Left lung (tissue), 10 donors: Measurements from ENCODE around the gene PHC2. TPM values are rescaled to one million over a fixed set of nuclear protein-coding genes. Genes with fewer than 3 reads are reported as not detected.

ENCODE experiments used
- ATAC-seq: fragments of 200-7000 bp; cut with Tn5 transposase; one replicate; pipeline ENCODE4 v1.9.1; 2020; ENCODE audit warnings: moderate library complexity
- DNase-seq, 4 donors: peaks; one replicate each; pipeline ENCODE4 v3.0.0-alpha.2; 2013 to 2020
- H3K27ac ChIP-seq, 2 donors: fragments of 200-600 bp; sonication (generic) in 1 of 2; one replicate each; pipeline versions ENCODE4 v1.5.0 to v1.8.0; 2020 to 2021
- H3K27me3 ChIP-seq, 2 donors: fragments of 200-600 bp; sonication (generic) in 1 of 2; one replicate each; pipeline versions ENCODE4 v1.5.0 to v1.8.0; 2020 to 2021
- H3K36me3 ChIP-seq, 2 donors: fragments of 200-600 bp; sonication (generic) in 1 of 2; one replicate each; pipeline versions ENCODE4 v1.5.0 to v1.8.0; 2020 to 2021
- H3K4me1 ChIP-seq, 2 donors: fragments of 200-600 bp; one replicate each; pipeline ENCODE4 v1.8.0; 2021
- H3K4me3 ChIP-seq, 2 donors: fragments of 200-600 bp; sonication (generic) in 1 of 2; one replicate each; pipeline versions ENCODE4 v1.5.0 to v1.8.0; 2020 to 2021; ENCODE audit warnings: mild to moderate bottlenecking in 1 of 2
- H3K9me3 ChIP-seq, 2 donors: fragments of 200-600 bp; sonication (generic) in 1 of 2; one replicate each; pipeline versions ENCODE4 v1.5.0 to v1.8.0; 2020 to 2021
- intact Hi-C, 2 donors: fragments of 100-400 bp; cut with DNase I; formaldehyde crosslinking; loops; one replicate each; pipeline versions ENCODE4 v1.11.2 to v1.14.2; 2022
- polyA plus RNA-seq, 6 donors: library from polyadenylated mRNA; unstranded; fragments of 120-200 nt; gene quantifications; one replicate each; pipeline ENCODE4 v1.2.1, GENCODE V29; 2013; ENCODE audit not compliant: insufficient read length in 6 of 6
- total RNA-seq, 2 donors: library from RNA; stranded (reverse); fragmentation: NEBNext Ultra II Directional; extraction: Animal tissue kit (Norgen Biotek cat#: 25700); gene quantifications; one replicate each; pipeline ENCODE4 v1.2.1, GENCODE V29; 2021
- TF ChIP-seq, protein P1 (sequence below), 2 donors: fragments of 200-600 bp; sonication (generic) in 1 of 2; IDR thresholded peaks; one replicate each; pipeline versions ENCODE4 v1.5.0 to v1.8.0; 2021; ENCODE audit warnings: antibody characterized with exemption in 2 of 2
- donor health status: DM: no; HTN: yes; CAD: no.
- donor health status: DM: no; HTN: no; CAD: no.

PHC2 gene
- total and polyA plus RNA-seq, 8 donors = 78.2 to 125 (median 83.0) TPM

DNA sequence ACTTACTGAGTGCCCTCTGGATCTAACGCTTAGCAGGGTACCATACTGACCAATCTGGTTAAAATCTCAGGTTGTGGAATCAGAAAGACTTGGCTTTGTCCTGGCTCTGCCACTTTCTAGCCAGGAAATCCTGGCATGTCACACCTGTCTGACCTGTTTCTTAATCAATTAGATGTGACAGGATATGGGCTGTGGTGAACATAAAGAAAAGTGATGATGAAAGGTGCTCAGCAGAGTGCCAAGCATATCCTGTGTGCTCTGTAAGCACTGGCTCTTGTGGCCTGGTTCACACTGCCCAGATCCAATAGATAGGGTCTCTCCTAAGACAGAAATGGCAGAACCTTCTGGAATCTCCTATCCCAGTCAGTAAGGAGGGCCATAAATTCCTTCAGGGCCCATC, 53.9 kb downstream of the PHC2 start:
- TF ChIP-seq, protein P1, sequence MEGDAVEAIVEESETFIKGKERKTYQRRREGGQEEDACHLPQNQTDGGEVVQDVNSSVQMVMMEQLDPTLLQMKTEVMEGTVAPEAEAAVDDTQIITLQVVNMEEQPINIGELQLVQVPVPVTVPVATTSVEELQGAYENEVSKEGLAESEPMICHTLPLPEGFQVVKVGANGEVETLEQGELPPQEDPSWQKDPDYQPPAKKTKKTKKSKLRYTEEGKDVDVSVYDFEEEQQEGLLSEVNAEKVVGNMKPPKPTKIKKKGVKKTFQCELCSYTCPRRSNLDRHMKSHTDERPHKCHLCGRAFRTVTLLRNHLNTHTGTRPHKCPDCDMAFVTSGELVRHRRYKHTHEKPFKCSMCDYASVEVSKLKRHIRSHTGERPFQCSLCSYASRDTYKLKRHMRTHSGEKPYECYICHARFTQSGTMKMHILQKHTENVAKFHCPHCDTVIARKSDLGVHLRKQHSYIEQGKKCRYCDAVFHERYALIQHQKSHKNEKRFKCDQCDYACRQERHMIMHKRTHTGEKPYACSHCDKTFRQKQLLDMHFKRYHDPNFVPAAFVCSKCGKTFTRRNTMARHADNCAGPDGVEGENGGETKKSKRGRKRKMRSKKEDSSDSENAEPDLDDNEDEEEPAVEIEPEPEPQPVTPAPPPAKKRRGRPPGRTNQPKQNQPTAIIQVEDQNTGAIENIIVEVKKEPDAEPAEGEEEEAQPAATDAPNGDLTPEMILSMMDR (IDR thresholded peaks at IDR 0.05) = no peak
- H3K9me3 ChIP-seq = no peaks in the 10 kb centered on the region
- no peak overlapping the region for H3K4me3 ChIP-seq
- peaks cover 0 to 7% of the 10 kb centered on the region in 2 donors for H3K36me3 ChIP-seq
- no peak overlapping the region for H3K27ac ChIP-seq
- H3K4me1 ChIP-seq = peaks cover 8 to 25% of the 10 kb centered on the region in 2 donors
- peak; percentile 7 for ATAC-seq
- intact Hi-C loops = loop anchor here in 1 of 2 donors (10.0 kb wide), 1 partner anchor 78 kb away; no protein-coding TSS in a partner anchor
- H3K27me3 ChIP-seq = no peaks in the 10 kb centered on the region
- DNase-seq = no peak

DNA sequence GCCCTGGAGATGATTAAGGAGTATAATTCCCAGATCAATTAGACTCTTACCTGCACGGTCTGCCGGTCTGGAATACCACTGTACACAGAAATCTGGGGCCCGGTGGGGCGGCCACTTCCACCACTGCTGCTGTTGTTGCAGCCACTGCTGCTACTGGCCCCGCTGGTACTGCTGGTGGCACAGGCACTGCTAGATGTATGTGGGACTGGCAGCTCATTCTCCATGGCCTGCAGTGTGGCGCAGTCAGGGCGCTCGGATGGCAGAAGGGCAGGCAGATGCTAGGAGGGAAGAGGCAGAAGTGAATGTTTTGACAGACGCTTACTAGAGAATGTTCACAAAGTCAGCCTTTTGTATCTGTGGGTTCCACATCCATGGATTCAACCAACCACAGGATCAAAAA, 55.6 kb downstream of the PHC2 start:
- peaks cover 0 to 8% of the 10 kb centered on the region in 2 donors for H3K36me3 ChIP-seq
- TF ChIP-seq, protein P1 (IDR thresholded peaks at IDR 0.05) = no peak
- DNase-seq (no peak), ATAC-seq (no peak)
- intact Hi-C loops = loop anchor here in 1 of 2 donors (10.0 kb wide), 1 partner anchor 79 kb away; no protein-coding TSS in a partner anchor
- H3K4me3 ChIP-seq = no peak overlapping the region
- no peaks in the 10 kb centered on the region for H3K27me3 ChIP-seq
- peaks cover 8 to 20% of the 10 kb centered on the region in 2 donors for H3K4me1 ChIP-seq
- no peak overlapping the region for H3K27ac ChIP-seq
- H3K9me3 ChIP-seq = no peaks in the 10 kb centered on the region

DNA sequence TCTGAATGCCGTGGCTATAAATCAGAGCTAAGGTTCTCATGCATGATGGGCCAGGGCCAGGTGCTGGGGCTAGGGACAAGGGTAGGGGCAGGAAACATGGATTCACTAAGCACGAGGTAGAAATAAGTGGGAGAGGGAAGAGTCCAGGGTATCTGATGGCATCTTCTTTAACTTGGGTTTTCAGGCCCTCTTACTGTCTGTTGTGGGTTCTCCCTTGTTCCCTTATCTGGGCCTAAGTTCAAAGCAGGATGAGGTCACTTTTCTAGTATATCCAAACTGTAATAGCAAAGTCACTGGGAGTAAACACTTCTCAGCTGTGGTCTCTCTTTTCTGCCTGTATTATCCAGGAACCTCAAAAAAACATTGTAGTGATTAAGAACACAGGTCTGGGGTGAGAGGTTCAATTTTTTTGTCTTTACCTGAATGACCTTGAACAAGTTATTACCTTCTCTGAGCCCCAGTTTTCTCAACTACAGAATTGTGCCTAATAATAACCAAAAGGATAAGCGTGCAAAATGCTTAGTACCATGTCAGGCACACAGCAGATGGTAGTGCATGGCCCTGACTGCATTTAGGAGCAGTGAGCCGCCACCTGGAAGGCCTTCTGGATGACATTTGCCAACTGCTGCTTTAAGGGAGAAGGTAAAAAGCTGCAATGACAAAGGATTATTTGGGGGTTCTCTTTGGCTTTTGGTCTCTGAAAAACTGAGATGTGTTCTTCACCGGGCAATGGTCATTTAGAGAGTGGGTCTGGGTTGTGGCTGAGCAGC, 56.4 kb downstream of the PHC2 start:
- H3K9me3 ChIP-seq = no peaks in the 10 kb centered on the region
- H3K4me1 ChIP-seq = peaks cover 4 to 14% of the 10 kb centered on the region in 2 donors
- DNase-seq = no peak
- H3K36me3 ChIP-seq = peaks cover 0 to 8% of the 10 kb centered on the region in 2 donors
- intact Hi-C loops = loop anchor here in 1 of 2 donors (10.0 kb wide), 1 partner anchor 80 kb away; no protein-coding TSS in a partner anchor
- no peak for ATAC-seq
- no peak overlapping the region for H3K27ac ChIP-seq
- no peaks in the 10 kb centered on the region for H3K27me3 ChIP-seq
- TF ChIP-seq, protein P1 (IDR thresholded peaks at IDR 0.05) = no peak
- no peak overlapping the region for H3K4me3 ChIP-seq

DNA sequence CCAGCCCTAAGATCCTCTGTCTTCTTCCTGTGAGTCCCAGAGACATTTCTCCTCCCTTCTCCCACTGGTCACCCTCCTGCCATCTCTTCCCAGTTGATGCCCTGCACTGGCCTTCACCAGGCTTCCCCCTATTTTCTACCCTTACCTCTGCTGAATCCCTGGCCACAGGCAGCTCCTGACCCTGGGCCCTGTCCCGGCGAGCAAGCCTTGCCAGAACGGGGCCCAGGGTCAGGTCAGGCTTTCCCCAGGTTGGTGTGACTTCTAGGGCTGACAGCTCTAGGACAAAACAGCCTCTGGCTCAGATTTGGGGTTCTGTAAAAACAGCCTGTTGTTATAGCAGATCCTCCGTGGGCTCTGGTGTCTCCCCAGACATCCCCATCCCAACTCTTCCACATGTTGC, 57.3 kb downstream of the PHC2 start:
- intact Hi-C loops = loop anchor here in 1 of 2 donors (10.0 kb wide), 1 partner anchor 81 kb away; no protein-coding TSS in a partner anchor
- H3K4me1 ChIP-seq = peaks cover 0 to 12% of the 10 kb centered on the region in 2 donors
- H3K27me3 ChIP-seq = no peaks in the 10 kb centered on the region
- TF ChIP-seq, protein P1 (IDR thresholded peaks at IDR 0.05) = no peak
- H3K4me3 ChIP-seq = no peak overlapping the region
- peaks cover 0 to 8% of the 10 kb centered on the region in 2 donors for H3K36me3 ChIP-seq
- no peak overlapping the region for H3K27ac ChIP-seq
- DNase-seq (no peak), ATAC-seq (no peak)
- no peaks in the 10 kb centered on the region for H3K9me3 ChIP-seq

DNA sequence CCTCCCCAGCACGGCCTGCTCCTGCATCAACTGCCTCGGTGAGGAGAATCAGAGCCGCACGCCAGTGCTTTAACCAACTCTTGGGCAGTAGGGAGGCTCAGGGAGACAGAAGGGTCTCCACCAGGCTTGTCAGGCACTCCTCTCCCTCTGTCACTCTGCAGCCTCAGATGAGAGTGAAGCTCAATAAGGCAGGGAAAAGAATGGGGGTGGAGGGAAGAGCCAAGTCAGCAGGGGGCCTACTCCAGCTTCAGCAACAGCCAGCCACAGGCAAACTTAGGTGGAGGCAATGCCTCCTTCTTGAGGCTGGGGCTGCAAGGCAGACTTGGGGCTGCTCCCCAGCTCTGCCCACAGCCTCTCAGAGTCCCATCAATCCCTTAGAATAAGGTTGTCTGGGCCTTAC, 58.2 kb downstream of the PHC2 start:
- intact Hi-C loops = loop anchor here in 1 of 2 donors (10.0 kb wide), 1 partner anchor 82 kb away; no protein-coding TSS in a partner anchor
- ATAC-seq (no peak), DNase-seq (no peak)
- TF ChIP-seq, protein P1 (IDR thresholded peaks at IDR 0.05) = no peak
- Histone ChIP-seq H3K4me3 (no peak overlapping the region), H3K36me3 (peaks cover 0 to 8% of the 10 kb centered on the region in 2 donors), H3K9me3 (no peaks in the 10 kb centered on the region), H3K27ac (no peak overlapping the region), H3K27me3 (no peaks in the 10 kb centered on the region), H3K4me1 (peaks cover 0 to 17% of the 10 kb centered on the region in 2 donors)
